CD4-positive, alpha-beta T cell treated with Interleukin-15 for 4 hours (primary cell): ENCODE results near the gene PCP2.

Experiments
- DNase-seq: peaks from one replicate; pipeline ENCODE4 v3.0.0-alpha.2; 2020; ENCODE audit warnings: low spot score

PCP2 gene

GRCh38 chr19:7633698-7634097 is at the start of gene PCP2:
Gene PCP2 (minus strand): TSS chr19:7633719. CDS start chr19:7633457, 262 bp downstream.
- DNase-seq = no peak

GRCh38 chr19:7682175-7682855 is 48.8 kb upstream of the PCP2 start:
- no peak for DNase-seq

- DNase-seq = peak; percentile 88
Measured at GRCh38 chr19:7681340-7682174, 48.0 kb upstream of the PCP2 start.

- DNase-seq = peak; percentile 85
Measured at GRCh38 chr19:7680606-7681339, 47.3 kb upstream of the PCP2 start, which contains the start of gene TRAPPC5. Gene TRAPPC5 (plus strand): TSS chr19:7680833. CDS start chr19:7682254, 1,421 bp downstream.

- no peak for DNase-seq
Measured at GRCh38 chr19:7679771-7680605, 46.5 kb upstream of the PCP2 start.

- DNase-seq = peak; percentile 75
Measured at GRCh38 chr19:7678971-7679751, 45.6 kb upstream of the PCP2 start.

GRCh38 chr19:7677669-7678311 is 44.3 kb upstream of the PCP2 start:
- DNase-seq = no peak

- no peak for DNase-seq
Measured at GRCh38 chr19:7676854-7677253, 43.3 kb upstream of the PCP2 start, which contains the start of gene MCEMP1. Gene MCEMP1 (plus strand): TSS chr19:7677090. CDS start chr19:7677121, 31 bp downstream.

GRCh38 chr19:7676376-7676775 is 42.9 kb upstream of the PCP2 start:
- no peak for DNase-seq

- peak; percentile 27 for DNase-seq
Measured at GRCh38 chr19:7674010-7675005, 40.8 kb upstream of the PCP2 start.

GRCh38 chr19:7672522-7672921 is 39.0 kb upstream of the PCP2 start:
- no peak for DNase-seq

GRCh38 chr19:7670790-7671189 is 37.3 kb upstream of the PCP2 start:
- DNase-seq = no peak

GRCh38 chr19:7670150-7670783 is 36.7 kb upstream of the PCP2 start:
- no peak for DNase-seq

GRCh38 chr19:7669641-7670040 is 36.1 kb upstream of the PCP2 start:
- no peak for DNase-seq

GRCh38 chr19:7668842-7669241 is 35.3 kb upstream of the PCP2 start, which contains the start of gene RETN:
Gene RETN (plus strand): TSS chr19:7669049. CDS start chr19:7669327, 278 bp downstream.
- no peak for DNase-seq

GRCh38 chr19:7665076-7665475 is 31.6 kb upstream of the PCP2 start:
- no peak for DNase-seq

- no peak for DNase-seq
Measured at GRCh38 chr19:7663706-7664105, 30.2 kb upstream of the PCP2 start.

- no peak for DNase-seq
Measured at GRCh38 chr19:7662657-7663056, 29.1 kb upstream of the PCP2 start.
